ENCODE data around the gene CEP85L.

- no peak for TF ChIP-seq TCF4 (CRISPR knock-in tag; IDR thresholded peaks at IDR 0.05; ENCODE audit: borderline replicate concordance)
- no peak for TF ChIP-seq RARB (CRISPR knock-in tag; IDR thresholded peaks at IDR 0.05)
- no peak for TF ChIP-seq GLIS3 (CRISPR knock-in tag; IDR thresholded peaks at IDR 0.05)
- no peak for TF ChIP-seq CSDC2 (CRISPR knock-in tag; IDR thresholded peaks at IDR 0.05)
- TF ChIP-seq TSHZ2 (CRISPR knock-in tag; IDR thresholded peaks at IDR 0.05) = no peak
- TF ChIP-seq ZNF565 (CRISPR knock-in tag; conservative IDR thresholded peaks at IDR 0.05; ENCODE audit: low read depth) = no peak
- TF ChIP-seq ARNTL (CRISPR knock-in tag; IDR thresholded peaks at IDR 0.05; ENCODE audit: borderline replicate concordance, low read depth) = no peak
- TF ChIP-seq POU6F1 (CRISPR knock-in tag; IDR thresholded peaks at IDR 0.05; ENCODE audit: borderline replicate concordance, low read depth) = no peak
- TF ChIP-seq ZNF8 (CRISPR knock-in tag; IDR thresholded peaks at IDR 0.05) = no peak
- TF ChIP-seq CSRNP3 (CRISPR knock-in tag; IDR thresholded peaks at IDR 0.05) = no peak
- TF ChIP-seq ESRRG (CRISPR knock-in tag; IDR thresholded peaks at IDR 0.05) = no peak
- no peak for TF ChIP-seq PATZ1 (CRISPR knock-in tag; IDR thresholded peaks at IDR 0.05; ENCODE audit: borderline replicate concordance)
- TF ChIP-seq SNAI2 (CRISPR knock-in tag; IDR thresholded peaks at IDR 0.05) = no peak
- TF ChIP-seq ZNF70 (CRISPR knock-in tag; IDR thresholded peaks at IDR 0.05) = no peak
Observed at GRCh38 chr6:118494091-118494490, 157.3 kb downstream of the CEP85L start.
